Measurements from ENCODE around the gene TTPAL.

Gene TTPAL

GRCh38 chr20:44495802-44496481 is 20.3 kb downstream of the TTPAL start:
- no peak overlapping the region for H3K4me3 ChIP-seq (ENCODE audit: low read depth, low read length)

- H3K4me3 ChIP-seq (ENCODE audit: low read depth, low read length): no peak overlapping the region
Observed at GRCh38 chr20:44496976-44497375, 21.3 kb downstream of the TTPAL start.

- no peak overlapping the region for H3K4me3 ChIP-seq (ENCODE audit: low read depth, low read length)
Observed at GRCh38 chr20:44497761-44498160, 22.1 kb downstream of the TTPAL start.

- H3K4me3 ChIP-seq (ENCODE audit: low read depth, low read length): no peak overlapping the region
Observed at GRCh38 chr20:44500221-44500620, 24.5 kb downstream of the TTPAL start.

GRCh38 chr20:44501448-44501847 is 25.8 kb downstream of the TTPAL start:
- no peak overlapping the region for H3K4me3 ChIP-seq (ENCODE audit: low read depth, low read length)

- H3K4me3 ChIP-seq (ENCODE audit: low read depth, low read length): no peak overlapping the region
Observed at GRCh38 chr20:44502968-44503367, 27.3 kb downstream of the TTPAL start.

- H3K4me3 ChIP-seq (ENCODE audit: low read depth, low read length): no peak overlapping the region
Observed at GRCh38 chr20:44504402-44505307, 29.0 kb downstream of the TTPAL start.

- no peak overlapping the region for H3K4me3 ChIP-seq (ENCODE audit: low read depth, low read length)
Observed at GRCh38 chr20:44509762-44510161, 34.1 kb downstream of the TTPAL start.

GRCh38 chr20:44513871-44514270 is 38.2 kb downstream of the TTPAL start:
- no peak overlapping the region for H3K4me3 ChIP-seq (ENCODE audit: low read depth, low read length)

GRCh38 chr20:44516491-44516890 is 40.8 kb downstream of the TTPAL start:
- H3K4me3 ChIP-seq (ENCODE audit: low read depth, low read length): no peak overlapping the region

GRCh38 chr20:44517454-44517853 is 41.8 kb downstream of the TTPAL start:
- H3K4me3 ChIP-seq (ENCODE audit: low read depth, low read length): no peak overlapping the region

GRCh38 chr20:44518248-44518647 is 42.6 kb downstream of the TTPAL start:
- H3K4me3 ChIP-seq (ENCODE audit: low read depth, low read length): no peak overlapping the region

GRCh38 chr20:44520881-44521280 is 45.2 kb downstream of the TTPAL start:
- peak overlapping the region; percentile 85 for H3K4me3 ChIP-seq (ENCODE audit: low read depth, low read length)

- H3K4me3 ChIP-seq (ENCODE audit: low read depth, low read length): peak within 1 kb of the TSS; percentile 85
Observed at GRCh38 chr20:44521484-44522481, 46.1 kb downstream of the TTPAL start, which contains the start of gene SERINC3. Gene SERINC3 (minus strand): TSS chr20:44522070. CDS start chr20:44521951, 119 bp downstream.

- H3K4me3 ChIP-seq (ENCODE audit: low read depth, low read length): no peak overlapping the region
Observed at GRCh38 chr20:44522841-44523240, 47.2 kb downstream of the TTPAL start.

GRCh38 chr20:44523746-44524145 is 48.1 kb downstream of the TTPAL start:
- no peak overlapping the region for H3K4me3 ChIP-seq (ENCODE audit: low read depth, low read length)

- no peak overlapping the region for H3K4me3 ChIP-seq (ENCODE audit: low read depth, low read length)
Observed at GRCh38 chr20:44526129-44526528, 50.5 kb downstream of the TTPAL start.

GRCh38 chr20:44527716-44528199 is 52.1 kb downstream of the TTPAL start:
- no peak overlapping the region for H3K4me3 ChIP-seq (ENCODE audit: low read depth, low read length)

- no peak overlapping the region for H3K4me3 ChIP-seq (ENCODE audit: low read depth, low read length)
Observed at GRCh38 chr20:44528309-44528708, 52.6 kb downstream of the TTPAL start.

GRCh38 chr20:44532259-44532980 is 56.7 kb downstream of the TTPAL start:
- peak overlapping the region; percentile 74 for H3K4me3 ChIP-seq (ENCODE audit: low read depth, low read length)
